Sigmoid colon (tissue), 3 donors: ENCODE measurements around the gene KNG1.

Experiments used
- POLR2A ChIP-seq, 2 donors: fragments of 450-650 bp; IDR thresholded peaks; one replicate each; pipeline ENCODE4 v1.6.1; 2016; ENCODE audit warnings: antibody characterized with exemption in 2 of 2, mild to moderate bottlenecking in 2 of 2, moderate library complexity in 2 of 2
- TF ChIP-seq, protein P1 (sequence below), 4 experiments: fragments of 450-650 bp in 3 of 4; fragments of 200-600 bp in 1 of 4; IDR thresholded peaks; one replicate each; pipeline ENCODE4 v1.5.1; 2016 to 2019; ENCODE audit warnings: antibody characterized with exemption in 4 of 4, mild to moderate bottlenecking in 3 of 4, moderate library complexity in 2 of 4

DNA sequence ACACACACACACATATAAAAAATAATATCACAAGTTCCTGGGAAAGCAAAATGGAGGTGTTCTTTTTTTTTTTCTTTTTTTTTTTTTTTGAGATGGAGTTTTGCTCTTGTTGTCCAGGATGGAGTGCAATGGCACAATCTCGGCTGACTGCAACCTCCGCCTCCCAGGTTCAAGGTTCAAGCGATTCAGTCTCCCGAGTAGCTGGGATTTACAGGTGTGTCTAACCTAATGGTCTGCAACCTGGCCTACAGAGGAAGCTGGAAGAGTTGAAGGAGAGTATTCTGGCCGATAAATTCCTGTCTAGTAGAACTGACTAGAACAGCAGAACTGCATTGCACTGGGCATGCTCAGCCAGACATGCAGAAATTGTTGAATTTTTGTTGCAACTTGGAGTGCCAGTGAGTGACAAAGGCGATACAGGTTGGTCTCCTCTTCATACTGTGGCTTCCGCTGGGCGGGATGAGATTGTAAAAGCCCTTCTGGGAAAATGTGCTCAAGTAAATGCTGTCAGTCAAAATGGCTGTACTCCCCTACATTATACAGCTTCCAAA is 43.8 kb downstream of the KNG1 start:
- TF ChIP-seq, protein P1, sequence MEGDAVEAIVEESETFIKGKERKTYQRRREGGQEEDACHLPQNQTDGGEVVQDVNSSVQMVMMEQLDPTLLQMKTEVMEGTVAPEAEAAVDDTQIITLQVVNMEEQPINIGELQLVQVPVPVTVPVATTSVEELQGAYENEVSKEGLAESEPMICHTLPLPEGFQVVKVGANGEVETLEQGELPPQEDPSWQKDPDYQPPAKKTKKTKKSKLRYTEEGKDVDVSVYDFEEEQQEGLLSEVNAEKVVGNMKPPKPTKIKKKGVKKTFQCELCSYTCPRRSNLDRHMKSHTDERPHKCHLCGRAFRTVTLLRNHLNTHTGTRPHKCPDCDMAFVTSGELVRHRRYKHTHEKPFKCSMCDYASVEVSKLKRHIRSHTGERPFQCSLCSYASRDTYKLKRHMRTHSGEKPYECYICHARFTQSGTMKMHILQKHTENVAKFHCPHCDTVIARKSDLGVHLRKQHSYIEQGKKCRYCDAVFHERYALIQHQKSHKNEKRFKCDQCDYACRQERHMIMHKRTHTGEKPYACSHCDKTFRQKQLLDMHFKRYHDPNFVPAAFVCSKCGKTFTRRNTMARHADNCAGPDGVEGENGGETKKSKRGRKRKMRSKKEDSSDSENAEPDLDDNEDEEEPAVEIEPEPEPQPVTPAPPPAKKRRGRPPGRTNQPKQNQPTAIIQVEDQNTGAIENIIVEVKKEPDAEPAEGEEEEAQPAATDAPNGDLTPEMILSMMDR (IDR thresholded peaks at IDR 0.05), result no peak
- TF ChIP-seq POLR2A (IDR thresholded peaks at IDR 0.05), result no peak
